Measurements from ENCODE around the gene BCKDK. TPM values are rescaled to one million over a fixed set of nuclear protein-coding genes. Genes with fewer than 3 reads are reported as not detected.

Gene BCKDK
- total RNA-seq, 1 donor: 30.0 TPM

DNA sequence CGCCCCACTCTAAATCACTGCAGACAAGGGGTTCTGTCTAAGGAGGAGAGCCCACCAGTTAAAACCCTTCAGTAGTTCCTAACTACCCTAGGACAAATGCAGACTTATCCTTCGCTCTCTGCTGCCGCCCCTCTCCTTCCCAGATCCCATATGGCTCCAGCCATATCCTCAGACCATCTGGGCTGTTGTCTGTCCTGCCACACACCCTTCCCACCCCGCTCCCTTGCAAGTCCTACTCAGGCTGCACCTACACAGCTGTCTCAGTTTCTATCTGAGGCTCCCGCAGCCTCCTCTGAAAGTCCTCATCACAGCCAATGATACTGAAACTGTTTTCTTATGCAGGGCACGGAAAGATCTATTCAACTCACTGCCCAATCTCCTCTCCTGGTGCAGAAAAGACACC lies 720 bp upstream of the BCKDK start:
- Histone ChIP-seq H3K4me1 (ENCODE audit: insufficient read depth, low read length) (peaks cover 15% of the 10 kb centered on the region), H3K9me3 (ENCODE audit: low read depth, low read length) (no peaks in the 10 kb centered on the region), H3K27me3 (ENCODE audit: insufficient read depth, low read length) (no peaks in the 10 kb centered on the region), H3K4me2 (ENCODE audit: insufficient read depth, low read length) (peak overlapping the region; percentile 73), H3K79me2 (ENCODE audit: insufficient read depth, low read length) (peaks cover 19% of the 10 kb centered on the region), H3K36me3 (ENCODE audit: insufficient read depth, low read length) (peaks cover 29% of the 10 kb centered on the region), H4K20me1 (ENCODE audit: insufficient read depth, low read length) (peaks cover 3% of the 10 kb centered on the region), H3K4me3 (ENCODE audit: insufficient read depth, low read length) (no peak overlapping the region), H2AFZ (ENCODE audit: low read length) (peak overlapping the region; percentile 79), H3K27ac (ENCODE audit: low read depth, low read length) (no peak overlapping the region)
- peak; percentile 50 for DNase-seq (ENCODE audit: insufficient read length, low spot score, missing footprints)
- no peak for TF ChIP-seq CTCF (IDR thresholded peaks at IDR 0.05; ENCODE audit: extremely low read depth, low read depth, low read length)

DNA sequence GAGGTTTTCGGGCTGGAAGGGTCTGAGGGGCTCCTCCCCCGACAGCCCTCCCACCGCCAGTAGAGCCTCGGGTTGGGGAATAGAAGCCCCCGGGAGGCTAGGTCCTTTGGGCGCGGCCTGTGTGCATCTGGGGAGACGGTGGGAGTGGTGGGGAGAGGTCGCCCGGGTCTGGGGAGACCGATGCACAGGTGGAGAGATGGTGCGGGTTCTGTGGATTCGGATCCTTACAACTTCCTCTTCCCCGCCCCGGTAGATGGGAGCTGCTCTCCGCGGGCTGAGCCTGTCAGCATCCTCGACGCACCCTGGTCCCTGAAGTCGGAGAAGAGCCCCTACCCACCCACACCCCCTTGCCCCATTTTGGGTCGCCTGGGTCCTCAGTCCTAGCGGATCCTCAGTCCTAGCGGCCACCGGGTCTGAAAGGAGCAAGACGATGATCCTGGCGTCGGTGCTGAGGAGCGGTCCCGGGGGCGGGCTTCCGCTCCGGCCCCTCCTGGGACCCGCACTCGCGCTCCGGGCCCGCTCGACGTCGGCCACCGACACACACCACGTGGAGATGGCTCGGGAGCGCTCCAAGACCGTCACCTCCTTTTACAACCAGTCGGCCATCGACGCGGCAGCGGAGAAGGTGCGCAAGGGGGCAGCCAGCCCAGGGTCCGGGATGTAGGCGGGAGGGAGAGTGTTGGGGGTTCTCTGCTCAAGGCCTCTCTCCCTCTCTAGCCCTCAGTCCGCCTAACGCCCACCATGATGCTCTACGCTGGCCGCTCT lies 790 bp downstream of the BCKDK start:
- H2AFZ ChIP-seq (ENCODE audit: low read length): no peak overlapping the region
- DNase-seq (ENCODE audit: insufficient read length, low spot score, missing footprints): peak; percentile 76

DNA sequence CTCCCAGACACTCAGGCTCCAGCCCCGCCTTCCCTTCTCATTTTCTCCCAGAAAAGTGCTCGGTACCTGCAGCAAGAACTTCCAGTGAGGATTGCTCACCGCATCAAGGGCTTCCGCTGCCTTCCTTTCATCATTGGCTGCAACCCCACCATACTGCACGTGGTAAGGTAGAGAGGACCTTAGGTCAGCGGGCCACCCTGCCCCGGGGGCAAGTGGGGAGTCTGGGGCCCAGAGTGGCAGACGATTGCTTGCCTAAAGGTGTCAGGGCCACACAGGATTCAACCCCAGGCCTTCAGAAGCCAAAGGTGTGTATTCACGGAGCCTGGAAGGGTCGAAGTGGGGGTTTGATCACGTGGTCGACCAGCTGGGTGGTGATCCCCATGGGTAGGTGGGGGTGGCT lies 1.4 kb downstream of the BCKDK start:
- DNase-seq (ENCODE audit: insufficient read length, low spot score, missing footprints): peak; percentile 46
- no peak overlapping the region for H3K27ac ChIP-seq (ENCODE audit: low read depth, low read length)
- no peak overlapping the region for H3K4me3 ChIP-seq (ENCODE audit: insufficient read depth, low read length)
- H3K9me3 ChIP-seq (ENCODE audit: low read depth, low read length): no peaks in the 10 kb centered on the region
- no peaks in the 10 kb centered on the region for H3K27me3 ChIP-seq (ENCODE audit: insufficient read depth, low read length)
- H4K20me1 ChIP-seq (ENCODE audit: insufficient read depth, low read length): peaks cover 3% of the 10 kb centered on the region
- peaks cover 38% of the 10 kb centered on the region for H3K36me3 ChIP-seq (ENCODE audit: insufficient read depth, low read length)
- TF ChIP-seq CTCF (IDR thresholded peaks at IDR 0.05; ENCODE audit: extremely low read depth, low read depth, low read length): no peak
- H3K79me2 ChIP-seq (ENCODE audit: insufficient read depth, low read length): peaks cover 19% of the 10 kb centered on the region
- H3K4me2 ChIP-seq (ENCODE audit: insufficient read depth, low read length): peak overlapping the region; percentile 73
- peaks cover 15% of the 10 kb centered on the region for H3K4me1 ChIP-seq (ENCODE audit: insufficient read depth, low read length)
- no peak overlapping the region for H2AFZ ChIP-seq (ENCODE audit: low read length)

More for the DNA sequence above, 790 bp downstream of the BCKDK start:
- Histone ChIP-seq H3K9me3 (ENCODE audit: low read depth, low read length) (no peaks in the 10 kb centered on the region), H3K36me3 (ENCODE audit: insufficient read depth, low read length) (peaks cover 38% of the 10 kb centered on the region), H3K27me3 (ENCODE audit: insufficient read depth, low read length) (no peaks in the 10 kb centered on the region), H3K79me2 (ENCODE audit: insufficient read depth, low read length) (peaks cover 19% of the 10 kb centered on the region), H3K4me3 (ENCODE audit: insufficient read depth, low read length) (peak overlapping the region; percentile 94), H3K4me1 (ENCODE audit: insufficient read depth, low read length) (peaks cover 15% of the 10 kb centered on the region), H3K27ac (ENCODE audit: low read depth, low read length) (peak overlapping the region; percentile 74), H4K20me1 (ENCODE audit: insufficient read depth, low read length) (peaks cover 3% of the 10 kb centered on the region), H3K4me2 (ENCODE audit: insufficient read depth, low read length) (peak overlapping the region; percentile 73)
- TF ChIP-seq CTCF (IDR thresholded peaks at IDR 0.05; ENCODE audit: extremely low read depth, low read depth, low read length): no peak
